Gastrocnemius medialis (tissue), 4 donors: ENCODE results near the gene ATP6V1B1. TPM values are rescaled to one million over a fixed set of nuclear protein-coding genes. Genes with fewer than 3 reads are reported as not detected.

ENCODE experiments used
- ATAC-seq, 2 donors: fragments of 150-250 bp; one replicate each; pipeline ENCODE4 v1.9.1; 2016
- DNase-seq, 2 donors: peaks; one replicate each; pipeline ENCODE4 v3.0.0-alpha.2; 2019
- H3K27ac ChIP-seq, 4 donors: fragments of 200-600 bp; sonication (generic); 1 replicate in 1 of 4; 2 replicates in 3 of 4; pipeline ENCODE4 v1.5.1; 2016 to 2018; ENCODE audit warnings: mild to moderate bottlenecking in 2 of 4, moderate library complexity in 1 of 4
- H3K27me3 ChIP-seq, 3 donors: fragments of 200-600 bp; sonication (generic) in 2 of 3; 1 replicate in 1 of 3; 2 replicates in 2 of 3; pipeline versions ENCODE4 v1.5.1 to v1.6.0; 2016 to 2019; ENCODE audit warnings: mild to moderate bottlenecking in 1 of 3, moderate library complexity in 1 of 3
- H3K36me3 ChIP-seq, 2 donors: fragments of 200-600 bp; sonication (generic) in 1 of 2; one replicate each; pipeline ENCODE4 v1.5.1; 2017 to 2018
- H3K4me1 ChIP-seq, 2 donors: fragments of 200-600 bp; sonication (generic) in 1 of 2; one replicate each; pipeline ENCODE4 v1.5.1; 2016 to 2017; ENCODE audit warnings: mild to moderate bottlenecking in 2 of 2
- H3K4me3 ChIP-seq, 4 donors: fragments of 200-600 bp; sonication (generic) in 3 of 4; 1 replicate in 1 of 4; 2 replicates in 3 of 4; pipeline ENCODE4 v1.5.1; 2016 to 2019; ENCODE audit warnings: mild to moderate bottlenecking in 2 of 4
- H3K9me3 ChIP-seq, 3 donors: fragments of 200-600 bp; sonication (generic) in 2 of 3; 1 replicate in 1 of 3; 2 replicates in 2 of 3; pipeline ENCODE4 v1.5.1; 2016 to 2019
- CTCF ChIP-seq, 5 experiments: fragments of 450-650 bp in 3 of 5; fragments of 200-600 bp in 2 of 5; sonication (generic) in 2 of 5; IDR thresholded peaks in 4 of 5; conservative IDR thresholded peaks in 1 of 5; 1 replicate in 4 of 5; 2 replicates in 1 of 5; pipeline ENCODE4 v1.5.1; 2016 to 2019; ENCODE audit warnings: antibody characterized with exemption in 5 of 5, mild to moderate bottlenecking in 3 of 5, moderate library complexity in 3 of 5
- POLR2A ChIP-seq, 2 donors: fragments of 450-650 bp; IDR thresholded peaks; one replicate each; pipeline ENCODE4 v1.6.1; 2017; ENCODE audit warnings: antibody characterized with exemption in 2 of 2, mild to moderate bottlenecking in 2 of 2, moderate library complexity in 2 of 2
- in situ Hi-C, 4 donors: fragments of 200-750 bp; cut with MboI; loops; one replicate each; pipeline versions ENCODE4 v1.15.0 to v1.8.0; 2017; ENCODE audit warnings: low sequenced_read_pairs in 4 of 4
- intact Hi-C: fragments of 100-400 bp; cut with DNase I; formaldehyde crosslinking; loops from one replicate; pipeline ENCODE4 v1.15.1; 2023; ENCODE audit warnings: low total_unique reads
- total RNA-seq, 4 donors: library from RNA; depleted of rRNA; stranded (reverse); fragments of >200 nt; gene quantifications; one replicate each; pipeline versions ENCODE4 v1.1.0 to v1.2.3, GENCODE V29; 2016

The ATP6V1B1 gene
- total RNA-seq, 4 donors from 2014 or later, result 2.3 TPM; not detected in 3

GRCh38 chr2:70891572-70892357, 43.9 kb upstream of the ATP6V1B1 start:
- in situ Hi-C loops (no loop called here), intact Hi-C loops (no loop called here)
- Histone ChIP-seq H3K27ac (peak overlapping the region in 1 of 4 donors; percentile 36), H3K4me3 (no peak overlapping the region), H3K4me1 (peaks cover 14 to 21% of the 10 kb centered on the region in 2 donors), H3K36me3 (no peaks in the 10 kb centered on the region), H3K9me3 (no peaks in the 10 kb centered on the region), H3K27me3 (peaks cover 37 to 64% (median 44%) of the 10 kb centered on the region in 3 donors)
- peak; percentile 33 to 35 for ATAC-seq
- TF ChIP-seq CTCF (IDR thresholded peaks at IDR 0.05 in 4 of 5, conservative IDR thresholded peaks at IDR 0.05 in 1 of 5), result no peak
- no peak for TF ChIP-seq POLR2A (IDR thresholded peaks at IDR 0.05)
- DNase-seq, result no peak

- H3K36me3 ChIP-seq, result no peaks in the 10 kb centered on the region
Observed at GRCh38 chr2:70892750-70893149, 43.0 kb upstream of the ATP6V1B1 start.

GRCh38 chr2:70893186-70893585, 42.5 kb upstream of the ATP6V1B1 start:
- H3K27ac ChIP-seq, result no peak overlapping the region
- peaks cover under 1 to 7% of the 10 kb centered on the region in 2 donors for H3K4me1 ChIP-seq
- no peaks in the 10 kb centered on the region for H3K36me3 ChIP-seq
- no peak for TF ChIP-seq POLR2A (IDR thresholded peaks at IDR 0.05)
- no peak for TF ChIP-seq CTCF (IDR thresholded peaks at IDR 0.05 in 4 of 5, conservative IDR thresholded peaks at IDR 0.05 in 1 of 5)
- DNase-seq, result no peak
- intact Hi-C loops (no loop called here), in situ Hi-C loops (no loop called here)
- peaks cover 36 to 63% (median 36%) of the 10 kb centered on the region in 3 donors for H3K27me3 ChIP-seq
- no peak for ATAC-seq
- no peak overlapping the region for H3K4me3 ChIP-seq
- no peaks in the 10 kb centered on the region for H3K9me3 ChIP-seq

More at GRCh38 chr2:70892750-70893149, 43.0 kb upstream of the ATP6V1B1 start:
- intact Hi-C loops, result no loop called here
- no peak for ATAC-seq
- DNase-seq, result no peak
- Histone ChIP-seq H3K27ac (no peak overlapping the region), H3K4me1 (peaks cover 5 to 11% of the 10 kb centered on the region in 2 donors), H3K4me3 (no peak overlapping the region), H3K9me3 (no peaks in the 10 kb centered on the region), H3K27me3 (peaks cover 37 to 63% (median 41%) of the 10 kb centered on the region in 3 donors)
- in situ Hi-C loops, result no loop called here
- no peak for TF ChIP-seq CTCF (IDR thresholded peaks at IDR 0.05 in 4 of 5, conservative IDR thresholded peaks at IDR 0.05 in 1 of 5)
- no peak for TF ChIP-seq POLR2A (IDR thresholded peaks at IDR 0.05)

- peaks cover 4 to 6% of the 10 kb centered on the region in 2 donors for H3K4me1 ChIP-seq
- TF ChIP-seq CTCF (IDR thresholded peaks at IDR 0.05 in 4 of 5, conservative IDR thresholded peaks at IDR 0.05 in 1 of 5) (no peak), POLR2A (IDR thresholded peaks at IDR 0.05) (no peak)
- peaks cover 21 to 63% (median 33%) of the 10 kb centered on the region in 3 donors for H3K27me3 ChIP-seq
- in situ Hi-C loops (no loop called here), intact Hi-C loops (no loop called here)
- H3K27ac ChIP-seq, result no peak overlapping the region
- ATAC-seq (no peak), DNase-seq (no peak)
- no peak overlapping the region for H3K4me3 ChIP-seq
- no peaks in the 10 kb centered on the region for H3K9me3 ChIP-seq
- H3K36me3 ChIP-seq, result no peaks in the 10 kb centered on the region
Observed at GRCh38 chr2:70894765-70895164, 40.9 kb upstream of the ATP6V1B1 start.
